H9 (cell line): ENCODE measurements around the gene TIPARP. TPM values are rescaled to one million over a fixed set of nuclear protein-coding genes. Genes with fewer than 3 reads are reported as not detected.

Experiments used
- DNase-seq: peaks from one replicate; pipeline ENCODE4 v3.0.0-alpha.2; 2017
- H2AFZ ChIP-seq: one replicate; pipeline ENCODE4 v1.6.1; 2013; ENCODE audit warnings: mild to moderate bottlenecking, low read length, control low read depth, moderate library complexity
- H2AK5ac ChIP-seq: 2 replicates; pipeline ENCODE4 v1.6.1; 2013; ENCODE audit warnings: low read length, control low read depth, mixed read lengths; ENCODE audit not compliant: insufficient read length
- H2BK120ac ChIP-seq: one replicate; pipeline ENCODE4 v1.6.1; 2013; ENCODE audit warnings: low read depth, mild to moderate bottlenecking, low read length, control low read depth, inconsistent platforms; ENCODE audit not compliant: poor library complexity, severe bottlenecking
- H2BK12ac ChIP-seq: 2 replicates; pipeline ENCODE4 v1.6.1; 2013; ENCODE audit warnings: low read length, control low read depth, mixed read lengths, low read depth; ENCODE audit not compliant: insufficient read length
- H2BK15ac ChIP-seq: 2 replicates; pipeline ENCODE4 v1.6.1; 2013; ENCODE audit warnings: low read depth, low read length, control low read depth
- H2BK20ac ChIP-seq: one replicate; pipeline ENCODE4 v1.6.1; 2013; ENCODE audit warnings: low read depth, mild to moderate bottlenecking, low read length, control low read depth, inconsistent platforms; ENCODE audit not compliant: poor library complexity, severe bottlenecking
- H2BK5ac ChIP-seq: 2 replicates; pipeline ENCODE4 v1.6.1; 2013; ENCODE audit warnings: low read length, control low read depth, mixed read lengths; ENCODE audit not compliant: insufficient read length
- H3K14ac ChIP-seq: 2 replicates; pipeline ENCODE4 v1.6.1; 2013; ENCODE audit warnings: low read length, control low read depth; ENCODE audit not compliant: insufficient read depth
- H3K18ac ChIP-seq: 2 replicates; pipeline ENCODE4 v1.6.1; 2013; ENCODE audit warnings: low read depth, mild to moderate bottlenecking, mixed read lengths, low read length, control low read depth; ENCODE audit not compliant: insufficient read length
- H3K23ac ChIP-seq: 2 replicates; pipeline ENCODE4 v1.6.1; 2013; ENCODE audit warnings: low read length, control low read depth, mixed read lengths, low read depth; ENCODE audit not compliant: insufficient read length
- H3K23me2 ChIP-seq: 2 replicates; pipeline ENCODE4 v1.6.1; 2013; ENCODE audit warnings: low read depth, mild to moderate bottlenecking, mixed read lengths, low read length, control low read depth; ENCODE audit not compliant: insufficient read length, poor library complexity, severe bottlenecking
- H3K27ac ChIP-seq: 2 replicates; pipeline ENCODE4 v1.5.1; 2013; ENCODE audit warnings: low read length, control low read depth, mixed read lengths, low read depth; ENCODE audit not compliant: insufficient read length
- H3K27me3 ChIP-seq: 2 replicates; pipeline ENCODE4 v1.6.1; 2013; ENCODE audit warnings: low read length, control low read depth, inconsistent platforms; ENCODE audit not compliant: insufficient read depth
- H3K4ac ChIP-seq: 2 replicates; pipeline ENCODE4 v1.6.1; 2013; ENCODE audit warnings: low read depth, mild to moderate bottlenecking, control low read depth, inconsistent platforms, low read length, moderate library complexity
- H3K4me1 ChIP-seq: 2 replicates; pipeline ENCODE4 v1.6.1; 2013; ENCODE audit warnings: low read length, control low read depth, inconsistent platforms; ENCODE audit not compliant: insufficient read depth
- H3K4me2 ChIP-seq: 2 replicates; pipeline ENCODE4 v1.6.1; 2013; ENCODE audit warnings: low read length, control low read depth, mixed read lengths; ENCODE audit not compliant: insufficient read length, insufficient read depth
- H3K56ac ChIP-seq: 2 replicates; pipeline ENCODE4 v1.6.1; 2013; ENCODE audit warnings: low read depth, mild to moderate bottlenecking, mixed read lengths, low read length, control low read depth; ENCODE audit not compliant: insufficient read length
- H3K79me1 ChIP-seq: 2 replicates; pipeline ENCODE4 v1.6.1; 2013; ENCODE audit warnings: low read depth, mild to moderate bottlenecking, moderate library complexity, low read length, control low read depth, inconsistent platforms; ENCODE audit not compliant: insufficient read depth, poor library complexity, severe bottlenecking
- H3K79me2 ChIP-seq: 2 replicates; pipeline ENCODE4 v1.6.1; 2013; ENCODE audit warnings: low read length, control low read depth, inconsistent platforms; ENCODE audit not compliant: insufficient read depth
- H3K9ac ChIP-seq: 2 replicates; pipeline ENCODE4 v1.6.1; 2013; ENCODE audit warnings: low read length, control low read depth, mixed read lengths; ENCODE audit not compliant: insufficient read length; ENCODE audit errors: extremely low read depth
- H3K9me3 ChIP-seq: one replicate; pipeline ENCODE4 v1.6.1; 2013; ENCODE audit warnings: low read depth, low read length, inconsistent platforms; ENCODE audit not compliant: control insufficient read depth
- H3T11ph ChIP-seq: one replicate; pipeline ENCODE4 v1.6.1; 2013; ENCODE audit warnings: mild to moderate bottlenecking, low read length, control low read depth, inconsistent platforms
- H4K20me1 ChIP-seq: one replicate; pipeline ENCODE4 v1.6.1; 2013; ENCODE audit not compliant: control insufficient read depth, insufficient read length, insufficient read depth
- H4K5ac ChIP-seq: 2 replicates; pipeline ENCODE4 v1.6.1; 2013; ENCODE audit warnings: low read depth, mild to moderate bottlenecking, mixed read lengths, low read length, control low read depth; ENCODE audit not compliant: insufficient read length
- H4K8ac ChIP-seq: replicated peaks from 2 replicates; pipeline ENCODE4 v1.6.1; 2013; ENCODE audit warnings: low read length, control low read depth, mixed read lengths, low read depth; ENCODE audit not compliant: insufficient read length
- H4K91ac ChIP-seq: 2 replicates; pipeline ENCODE4 v1.6.1; 2013; ENCODE audit warnings: low read depth, mild to moderate bottlenecking, moderate library complexity, mixed read lengths, low read length, control low read depth; ENCODE audit not compliant: insufficient read length
- H3K27ac Mint-ChIP-seq, 3 experiments: 2 replicates in 2 of 3; 3 replicates in 1 of 3; pipeline ENCODE4 v1.8.0; 2020 to 2021; ENCODE audit warnings: mixed read lengths in 3 of 3, mild to moderate bottlenecking in 1 of 3, moderate library complexity in 1 of 3
- H3K27me3 Mint-ChIP-seq: 2 replicates; pipeline ENCODE4 v1.8.0; 2021; ENCODE audit warnings: low read depth, mild to moderate bottlenecking, moderate library complexity, mixed read lengths
- H3K36me3 Mint-ChIP-seq, 3 experiments: 2 replicates in 2 of 3; 3 replicates in 1 of 3; pipeline ENCODE4 v1.8.0; 2020 to 2021; ENCODE audit warnings: low read depth in 3 of 3, mixed read lengths in 3 of 3; ENCODE audit not compliant: insufficient read depth in 1 of 3
- H3K4me1 Mint-ChIP-seq, 2 experiments: 2 replicates each; pipeline ENCODE4 v1.8.0; 2020; ENCODE audit warnings: mixed read lengths in 2 of 2
- H3K4me3 Mint-ChIP-seq, 2 experiments: 2 replicates in 1 of 2; 3 replicates in 1 of 2; pipeline ENCODE4 v1.8.0; 2020 to 2021; ENCODE audit warnings: mild to moderate bottlenecking in 2 of 2, mixed read lengths in 2 of 2, moderate library complexity in 1 of 2
- H3K9me3 Mint-ChIP-seq, 2 experiments: 2 replicates in 1 of 2; 3 replicates in 1 of 2; pipeline ENCODE4 v1.8.0; 2020; ENCODE audit warnings: mild to moderate bottlenecking in 2 of 2, mixed read lengths in 2 of 2, moderate library complexity in 1 of 2
- CTCF ChIP-seq: fragments of 200-600 bp; sonication (generic); conservative IDR thresholded peaks from 3 replicates; pipeline ENCODE4 v1.8.0; 2021; ENCODE audit warnings: antibody characterized with exemption, mild to moderate bottlenecking
- WGBS: extraction: QIAGEN DNeasy Blood & Tissue Kit; methylation state at CpG from one replicate; pipeline ENCODE4 v1.1.7; 2013; ENCODE audit warnings: missing lambda C conversion rate, low lambda C conversion rate, mixed read lengths; ENCODE audit not compliant: insufficient read length; ENCODE audit errors: extremely low coverage; 5-methylcytosine and 5-hydroxymethylcytosine counted together
- total RNA-seq: library from RNA; stranded (reverse); gene quantifications from 2 replicates; pipeline ENCODE4 v1.2.1, GENCODE V29; 2021

The TIPARP gene
- total RNA-seq, 1 experiment from 2014 or later, result 5.9 TPM

DNA sequence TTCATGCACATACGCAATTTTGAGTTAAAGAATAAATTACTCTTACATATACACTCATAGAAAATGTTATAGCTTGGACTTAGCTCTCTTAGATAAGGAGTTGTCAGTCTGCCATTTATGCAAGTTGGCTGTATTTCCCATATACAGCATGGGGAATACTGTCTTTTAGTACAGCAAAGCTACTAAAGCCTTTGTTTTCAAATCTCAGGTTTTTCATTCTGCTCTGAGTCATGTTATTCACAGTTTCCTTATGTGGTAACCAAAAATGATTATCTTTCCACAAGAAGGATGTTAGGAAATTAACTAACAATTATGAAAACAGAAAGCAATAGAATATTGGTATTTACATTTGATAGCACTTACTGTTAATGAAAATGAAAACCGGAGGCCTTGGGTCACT lies 4.3 kb upstream of the TIPARP start:
- Histone ChIP-seq H3K56ac (no peak overlapping the region), H4K8ac (no peak overlapping the region), H3K79me1 (no peaks in the 10 kb centered on the region), H2BK5ac (no peak overlapping the region), H3T11ph (no peak overlapping the region), H2AK5ac (no peak overlapping the region), H3K23ac (no peak overlapping the region), H3K4me2 (no peak overlapping the region), H3K9ac (no peak overlapping the region), H4K20me1 (no peaks in the 10 kb centered on the region), H3K4me1 (peaks cover 6% of the 10 kb centered on the region; the same call in 1 of the 2 replicates), H3K27me3 (no peaks in the 10 kb centered on the region), H2BK20ac (no peak overlapping the region), H2BK120ac (no peak overlapping the region), H3K14ac (no peak overlapping the region), H3K23me2 (peaks cover 2% of the 10 kb centered on the region), H2BK12ac (no peak overlapping the region), H2AFZ (no peak overlapping the region), H3K79me2 (no peaks in the 10 kb centered on the region), H4K5ac (no peak overlapping the region), H3K18ac (no peak overlapping the region), H3K27ac (no peak overlapping the region), H3K4ac (no peak overlapping the region), H4K91ac (no peak overlapping the region), H3K9me3 (no peaks in the 10 kb centered on the region), H2BK15ac (no peak overlapping the region)
- Mint-ChIP-seq H3K4me1 (peaks cover 16 to 22% of the 10 kb centered on the region in 2 experiments), H3K4me3 (no peak overlapping the region), H3K36me3 (no peaks in the 10 kb centered on the region), H3K9me3 (no peaks in the 10 kb centered on the region), H3K27me3 (peaks cover 10% of the 10 kb centered on the region), H3K27ac (no peak overlapping the region)
- DNase-seq, result no peak
- TF ChIP-seq CTCF, result no peak
- WGBS, result no CpG with 5 or more reads among the region's 2 CpGs
